A172 (cell line): ENCODE data around the gene LYRM9. TPM values are rescaled to one million over a fixed set of nuclear protein-coding genes. Genes with fewer than 3 reads are reported as not detected.
"Not testable (repeated sequence)": the region's sequence is repeated elsewhere in the genome, so short reads cannot be mapped to it uniquely, and the experiment has no call there.

ENCODE experiments used
- DNase-seq: peaks from one replicate; pipeline ENCODE4 v3.0.0-alpha.2; 2015; ENCODE audit warnings: low spot score
- total RNA-seq: library from RNA; depleted of rRNA; stranded (reverse); fragments of >200 nt; shearing (Covaris generic); gene quantifications from 2 replicates; pipeline ENCODE4 v1.2.3, GENCODE V29; 2014

The LYRM9 gene
- total RNA-seq, 1 experiment from 2014 or later: 5.2 TPM

GRCh38 chr17:27873746-27874145, 19.4 kb downstream of the LYRM9 start:
- no peak for DNase-seq

DNA sequence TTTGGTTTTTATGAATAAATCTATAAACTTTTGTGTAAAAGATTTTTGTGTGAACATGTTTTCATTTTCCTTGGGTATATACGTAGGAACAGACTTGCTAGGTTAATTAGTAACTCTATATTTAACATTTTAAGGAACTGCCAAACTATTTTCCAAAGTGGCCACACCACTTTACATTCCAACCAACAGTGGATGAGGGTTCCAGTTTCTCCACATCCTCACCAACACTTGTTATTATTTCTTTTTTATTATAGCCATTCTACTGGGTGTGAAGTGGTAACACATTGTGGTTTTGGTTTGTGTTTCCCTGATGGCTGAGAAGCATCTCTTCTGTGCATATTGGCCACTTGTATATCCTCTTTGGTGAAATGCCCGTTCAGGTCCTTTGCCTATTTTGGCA, 20.0 kb downstream of the LYRM9 start:
- DNase-seq: no peak

GRCh38 chr17:27872776-27873175, 20.4 kb downstream of the LYRM9 start:
- DNase-seq: no peak

- no peak for DNase-seq
Observed at GRCh38 chr17:27871407-27871806, 21.8 kb downstream of the LYRM9 start.

DNA sequence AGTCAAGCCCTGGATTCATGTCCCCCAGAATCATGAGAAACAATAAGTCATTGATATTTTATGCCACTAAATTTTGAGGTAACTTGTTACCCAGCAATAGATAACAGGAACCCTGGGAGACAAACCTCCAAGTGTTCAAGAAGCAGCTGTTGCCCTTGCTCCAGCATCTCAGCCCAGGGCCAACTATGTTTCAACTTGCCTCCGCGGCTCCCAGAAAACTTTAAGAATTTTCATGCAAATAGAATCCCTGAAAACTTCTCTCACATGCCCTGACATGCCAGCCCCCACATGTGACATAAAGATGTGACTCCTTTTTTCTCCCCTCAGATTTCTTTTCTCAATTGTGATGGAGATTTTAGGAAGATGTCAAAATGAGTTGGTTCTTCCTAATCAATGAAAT, 22.8 kb downstream of the LYRM9 start:
- no peak for DNase-seq

DNA sequence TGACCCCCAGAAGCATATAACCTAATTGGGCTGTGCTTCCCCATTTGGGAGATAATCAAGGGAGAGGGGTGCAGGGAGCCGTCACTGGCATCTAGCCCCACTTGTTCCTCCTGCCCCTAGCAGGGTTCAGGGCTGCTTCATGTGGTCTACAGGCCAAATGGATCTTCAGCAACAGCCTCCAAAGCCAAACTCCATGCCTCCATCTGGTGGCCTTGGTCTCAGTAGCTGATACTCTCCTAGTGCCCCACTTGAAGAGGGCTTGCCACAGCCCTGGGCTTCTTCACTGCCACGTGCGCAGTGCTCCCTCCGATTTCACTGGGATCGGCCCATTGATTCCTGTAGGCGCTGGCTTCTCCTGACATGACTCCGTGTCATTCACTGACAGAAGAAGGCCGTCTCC, 24.6 kb downstream of the LYRM9 start:
- no peak for DNase-seq

- DNase-seq: no peak
Observed at GRCh38 chr17:27862840-27863239, 30.3 kb downstream of the LYRM9 start.

DNA sequence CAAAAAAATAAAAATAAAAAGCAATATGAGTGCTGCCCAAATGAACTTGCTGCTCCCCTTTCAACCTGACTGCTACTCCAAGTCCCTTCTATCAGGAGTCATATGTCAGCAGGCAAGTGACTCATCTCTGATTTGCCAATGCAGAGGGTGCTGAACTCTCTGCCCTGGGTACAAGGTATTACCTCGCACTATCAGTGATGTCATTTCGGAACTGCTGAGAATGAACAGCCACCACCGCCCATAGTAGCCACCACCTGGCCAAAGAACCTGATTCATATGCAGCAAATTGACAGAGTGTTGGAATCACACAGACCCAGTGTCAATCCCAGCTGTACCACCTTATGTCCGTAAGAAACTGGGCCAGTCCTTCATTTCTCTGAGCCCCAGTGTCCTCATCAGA, 31.2 kb downstream of the LYRM9 start:
- DNase-seq: peak; percentile 33

GRCh38 chr17:27860971-27861664, 32.0 kb downstream of the LYRM9 start:
- no peak for DNase-seq

DNA sequence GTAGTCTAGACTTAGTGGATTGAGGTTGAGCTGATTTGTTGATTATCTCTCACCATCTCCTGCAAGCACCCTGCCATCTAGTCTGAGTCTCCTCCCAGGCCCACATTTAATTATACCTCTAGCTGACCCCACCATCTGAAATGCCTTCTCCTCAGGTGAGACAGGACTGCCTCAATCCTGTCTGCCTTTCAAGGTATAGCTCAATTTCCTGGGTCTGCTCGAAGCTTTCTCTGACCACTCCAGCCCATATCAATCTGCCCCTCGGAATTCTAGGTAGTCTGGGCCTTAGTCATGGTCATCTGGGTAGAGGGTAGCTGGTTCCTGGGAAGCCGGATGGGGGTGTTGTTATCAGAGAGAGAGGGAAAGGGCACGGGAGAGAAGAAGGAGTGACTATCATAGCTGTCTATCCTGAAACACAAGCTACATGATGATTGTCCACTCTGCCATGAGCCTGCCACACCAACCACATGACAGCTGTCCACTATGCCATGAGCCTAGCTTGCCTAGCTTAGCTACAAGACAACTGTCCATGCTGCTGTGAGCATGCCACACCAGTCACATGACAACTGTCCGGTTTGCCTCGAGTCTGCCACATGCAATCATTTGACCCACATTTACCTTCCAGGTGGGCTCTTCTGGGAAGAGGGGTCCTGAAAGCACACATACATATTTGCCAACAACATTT, 34.4 kb downstream of the LYRM9 start:
- no peak for DNase-seq

GRCh38 chr17:27856676-27857432, 36.3 kb downstream of the LYRM9 start:
- DNase-seq: no peak

- no peak for DNase-seq
Observed at GRCh38 chr17:27855454-27855853, 37.7 kb downstream of the LYRM9 start.

DNA sequence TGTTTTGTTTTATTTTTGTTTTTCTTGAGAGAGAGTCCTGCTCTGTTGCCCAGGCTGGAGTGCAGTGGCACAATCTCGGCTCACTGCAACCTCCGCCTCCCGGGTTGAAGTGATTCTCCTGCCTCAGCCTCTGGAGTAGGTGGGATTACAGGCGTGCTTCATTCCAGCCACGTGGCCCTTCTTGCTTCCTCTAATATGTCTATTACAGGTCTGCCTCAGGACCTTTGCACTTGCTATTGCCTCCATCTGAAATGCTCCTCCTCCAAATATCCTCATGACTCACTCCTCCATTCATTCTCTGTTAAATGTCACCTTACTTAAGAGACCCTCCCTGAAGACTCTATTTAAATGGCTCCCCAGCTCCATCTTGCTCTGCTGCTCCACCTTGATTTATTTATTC, 39.0 kb downstream of the LYRM9 start:
- no peak for DNase-seq

GRCh38 chr17:27853091-27853490, 40.1 kb downstream of the LYRM9 start:
- no peak for DNase-seq

DNA sequence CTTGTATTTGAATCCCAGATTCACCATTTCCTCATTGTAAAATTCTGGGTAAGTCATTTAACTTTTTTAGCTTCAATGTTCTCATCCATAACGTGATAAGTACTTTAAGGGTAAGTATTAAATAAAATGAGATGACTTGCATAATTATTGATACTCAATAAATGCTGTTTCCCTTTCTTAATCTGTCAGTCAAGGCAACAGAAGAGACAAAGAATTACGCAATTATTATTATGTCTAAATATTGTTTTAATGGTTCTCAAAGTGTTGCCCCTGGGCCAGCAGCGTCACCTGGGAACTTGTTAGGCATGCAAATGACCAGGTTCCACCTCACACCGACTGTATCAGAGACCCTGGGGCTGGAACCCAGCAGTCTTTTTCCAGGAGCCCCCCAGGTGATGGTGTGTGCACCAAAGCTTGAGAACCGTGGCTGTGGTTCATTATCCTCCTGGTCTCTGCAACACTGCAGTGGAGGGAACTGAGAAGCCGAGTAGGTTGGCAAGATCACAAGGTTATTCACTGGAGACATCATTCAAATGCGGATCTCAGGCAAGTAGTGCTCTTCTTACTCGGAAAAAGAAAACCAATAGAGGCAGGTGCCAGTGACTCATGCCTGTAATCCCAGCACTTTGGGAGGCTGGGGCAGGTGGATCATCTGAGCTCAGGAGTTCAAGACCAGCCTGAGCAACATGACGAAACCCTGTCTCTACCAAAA, 43.5 kb downstream of the LYRM9 start:
- no peak for DNase-seq

DNA sequence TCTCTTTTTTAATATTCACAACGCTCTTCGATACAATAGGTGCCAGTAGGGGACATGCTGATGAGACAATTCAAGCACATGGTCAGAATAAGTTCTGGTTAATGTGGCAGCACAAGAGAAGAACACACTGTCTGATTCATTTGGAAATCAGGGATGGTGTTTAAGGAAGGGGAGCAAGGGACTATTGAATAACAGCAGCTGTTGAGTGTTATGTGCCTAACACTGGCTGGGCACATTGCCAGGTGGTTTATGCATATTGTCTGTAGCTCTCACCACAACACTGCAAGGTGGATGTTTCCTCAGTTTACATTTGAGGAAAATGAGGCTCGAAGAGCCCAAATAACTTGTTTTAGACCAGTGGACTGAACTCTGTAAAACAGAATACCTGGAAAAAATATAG, 44.2 kb downstream of the LYRM9 start:
- DNase-seq: no peak

- not testable (repeated sequence) for DNase-seq
Observed at GRCh38 chr17:27846808-27847307, 46.3 kb downstream of the LYRM9 start.

DNA sequence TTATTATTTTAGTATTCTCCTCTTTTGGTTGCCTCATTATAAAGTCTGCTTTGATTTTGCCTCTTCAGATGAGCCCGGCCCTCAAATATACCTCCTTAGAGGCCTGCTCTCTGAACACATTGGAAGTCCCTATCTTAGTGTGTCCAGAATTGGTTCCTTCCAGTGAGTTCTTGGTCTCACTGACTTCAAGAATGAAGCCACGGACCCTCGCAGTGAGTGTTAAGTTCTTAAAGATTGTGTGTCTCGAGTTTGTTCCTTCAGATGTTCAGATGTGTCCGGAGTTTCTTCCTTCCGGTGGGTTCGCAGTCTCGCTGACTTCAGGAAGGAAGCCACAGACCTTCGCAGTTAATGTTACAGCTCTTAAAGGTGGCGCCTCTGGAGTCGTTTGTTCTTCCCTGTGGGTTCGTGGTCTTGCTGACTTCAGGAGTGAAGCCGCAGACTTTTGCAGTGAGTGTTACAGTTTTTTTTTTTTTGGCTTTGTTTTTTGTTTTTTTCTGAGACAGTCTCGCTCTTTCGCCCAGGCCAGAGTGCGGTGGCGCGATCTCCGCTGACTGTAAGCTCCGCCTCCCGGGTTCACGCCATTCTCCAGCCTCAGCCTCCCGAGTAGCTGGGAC, 47.0 kb downstream of the LYRM9 start:
- DNase-seq: no peak

GRCh38 chr17:27845264-27846041, 47.7 kb downstream of the LYRM9 start:
- no peak for DNase-seq

- no peak for DNase-seq
Observed at GRCh38 chr17:27840688-27841087, 52.5 kb downstream of the LYRM9 start.

GRCh38 chr17:27840406-27840678, 52.8 kb downstream of the LYRM9 start:
- not testable (repeated sequence) for DNase-seq
